ENCODE results near the gene RBL2.

RBL2 gene

GRCh38 chr16:53449816-53450517 is 15.7 kb downstream of the RBL2 start:
- no peak for DNase-seq (ENCODE audit: low spot score)

- no peak for DNase-seq (ENCODE audit: low spot score)
These were observed 19.7 kb downstream of the RBL2 start for GRCh38 chr16:53453928-53454327.

GRCh38 chr16:53456625-53457024 is 22.4 kb downstream of the RBL2 start:
- DNase-seq (ENCODE audit: low spot score): no peak

GRCh38 chr16:53457670-53458069 is 23.4 kb downstream of the RBL2 start:
- DNase-seq (ENCODE audit: low spot score): peak; percentile 46

- DNase-seq (ENCODE audit: low spot score): no peak
These were observed 24.4 kb downstream of the RBL2 start for GRCh38 chr16:53458635-53459034.

GRCh38 chr16:53465606-53466280 is 31.5 kb downstream of the RBL2 start:
- DNase-seq (ENCODE audit: low spot score): peak; percentile 67

GRCh38 chr16:53476867-53477266 is 42.6 kb downstream of the RBL2 start:
- DNase-seq (ENCODE audit: low spot score): no peak

- DNase-seq (ENCODE audit: low spot score): no peak
These were observed 44.7 kb downstream of the RBL2 start for GRCh38 chr16:53478965-53479364.

GRCh38 chr16:53480394-53480793 is 46.1 kb downstream of the RBL2 start:
- DNase-seq (ENCODE audit: low spot score): no peak

- no peak for DNase-seq (ENCODE audit: low spot score)
These were observed 47.9 kb downstream of the RBL2 start for GRCh38 chr16:53482123-53482522.

- DNase-seq (ENCODE audit: low spot score): no peak
These were observed 50.3 kb downstream of the RBL2 start for GRCh38 chr16:53484542-53484941.

- DNase-seq (ENCODE audit: low spot score): no peak
These were observed 52.0 kb downstream of the RBL2 start for GRCh38 chr16:53486230-53486629.

GRCh38 chr16:53489755-53490154 is 55.5 kb downstream of the RBL2 start:
- DNase-seq (ENCODE audit: low spot score): no peak

GRCh38 chr16:53492503-53492902 is 58.2 kb downstream of the RBL2 start:
- no peak for DNase-seq (ENCODE audit: low spot score)

GRCh38 chr16:53494636-53495035 is 60.4 kb downstream of the RBL2 start:
- DNase-seq (ENCODE audit: low spot score): no peak

- no peak for DNase-seq (ENCODE audit: low spot score)
These were observed 61.1 kb downstream of the RBL2 start for GRCh38 chr16:53495325-53495724.

- DNase-seq (ENCODE audit: low spot score): no peak
These were observed 64.7 kb downstream of the RBL2 start for GRCh38 chr16:53498984-53499383.

GRCh38 chr16:53501216-53501859 is 67.1 kb downstream of the RBL2 start:
- DNase-seq (ENCODE audit: low spot score): peak; percentile 10

- DNase-seq (ENCODE audit: low spot score): peak; percentile 57
These were observed 68.3 kb downstream of the RBL2 start, which contains the start of gene AKTIP for GRCh38 chr16:53502331-53503269. TSS of gene AKTIP (minus strand) at chr16:53503209. CDS start at chr16:53500259, 2,950 bp downstream.

- DNase-seq (ENCODE audit: low spot score): peak; percentile 100
These were observed 69.1 kb downstream of the RBL2 start for GRCh38 chr16:53503270-53503923.

- DNase-seq (ENCODE audit: low spot score): peak; percentile 82
These were observed 69.9 kb downstream of the RBL2 start for GRCh38 chr16:53503991-53504663.
